CD14-positive monocyte (primary cell): Measurements from ENCODE around the gene SAP30. TPM values are rescaled to one million over a fixed set of nuclear protein-coding genes. Genes with fewer than 3 reads are reported as not detected.

Experiments used
- DNase-seq, 3 donors: peaks; one replicate each; pipeline ENCODE4 v3.0.0-alpha.2; 2011 to 2022
- H2AFZ ChIP-seq: 2 replicates; pipeline ENCODE4 v1.6.0; 2012; ENCODE audit warnings: mild to moderate bottlenecking, low read depth, low read length, inconsistent platforms; ENCODE audit not compliant: insufficient read depth, poor library complexity, severe bottlenecking
- H3K27ac ChIP-seq, 2 donors: 1 replicate in 1 of 2; 2 replicates in 1 of 2; pipeline ENCODE4 v1.5.1; 2012 to 2013; ENCODE audit warnings: low read length in 2 of 2, control low read depth in 1 of 2, inconsistent platforms in 1 of 2, low read depth in 1 of 2, mild to moderate bottlenecking in 1 of 2
- H3K27me3 ChIP-seq, 2 donors: one replicate each; pipeline versions ENCODE4 v1.6.0 to v1.6.1; 2011 to 2013; ENCODE audit warnings: low read length in 2 of 2; ENCODE audit not compliant: control insufficient read depth in 2 of 2, insufficient read depth in 2 of 2
- H3K36me3 ChIP-seq, 2 donors: replicated peaks in 1 of 2; 1 replicate in 1 of 2; 2 replicates in 1 of 2; pipeline versions ENCODE4 v1.5.1 to v1.6.1; 2012 to 2013; ENCODE audit warnings: low read length in 2 of 2, control low read depth in 1 of 2, inconsistent platforms in 1 of 2, mild to moderate bottlenecking in 1 of 2; ENCODE audit not compliant: insufficient read depth in 2 of 2, control insufficient read depth in 1 of 2
- H3K4me1 ChIP-seq, 2 donors: 1 replicate in 1 of 2; 2 replicates in 1 of 2; pipeline versions ENCODE4 v1.5.1 to v1.6.1; 2012 to 2013; ENCODE audit warnings: low read length in 2 of 2, control low read depth in 1 of 2, inconsistent platforms in 1 of 2, mild to moderate bottlenecking in 1 of 2, moderate library complexity in 1 of 2; ENCODE audit not compliant: insufficient read depth in 2 of 2, control insufficient read depth in 1 of 2
- H3K4me2 ChIP-seq: replicated peaks from 2 replicates; pipeline ENCODE3; 2012; ENCODE audit warnings: low read length, moderate library complexity, mild to moderate bottlenecking; ENCODE audit not compliant: poor library complexity, severe bottlenecking; ENCODE audit errors: extremely low read depth
- H3K4me3 ChIP-seq, 3 experiments: fragments of 200-600 bp in 1 of 3; sonication (generic) in 1 of 3; replicated peaks in 1 of 3; 1 replicate in 2 of 3; 2 replicates in 1 of 3; pipeline ENCODE4 v1.5.1; 2011 to 2013; ENCODE audit warnings: low read length in 3 of 3, mild to moderate bottlenecking in 3 of 3, control low read depth in 2 of 3, low read depth in 2 of 3, inconsistent platforms in 1 of 3, moderate library complexity in 1 of 3
- H3K79me2 ChIP-seq: 2 replicates; pipeline ENCODE4 v1.6.0; 2012; ENCODE audit warnings: mild to moderate bottlenecking, control low read depth, inconsistent platforms, low read length, moderate library complexity; ENCODE audit not compliant: insufficient read depth
- H3K9ac ChIP-seq: 2 replicates; pipeline ENCODE4 v1.6.0; 2017; ENCODE audit warnings: low read length, mild to moderate bottlenecking; ENCODE audit not compliant: insufficient read depth, poor library complexity, severe bottlenecking
- H3K9me3 ChIP-seq, 2 donors: replicated peaks in 1 of 2; 1 replicate in 1 of 2; 2 replicates in 1 of 2; pipeline versions ENCODE4 v1.5.1 to v1.6.1; 2012 to 2013; ENCODE audit warnings: low read length in 2 of 2, control low read depth in 1 of 2; ENCODE audit not compliant: control insufficient read depth in 1 of 2, insufficient read depth in 1 of 2
- H4K20me1 ChIP-seq: 2 replicates; pipeline ENCODE4 v1.6.0; 2012; ENCODE audit warnings: mild to moderate bottlenecking, low read length, control low read depth, moderate library complexity; ENCODE audit not compliant: insufficient read depth
- H3K27ac Mint-ChIP-seq, 7 donors: one replicate each; pipeline ENCODE4 v1.8.0; 2020; ENCODE audit warnings: mild to moderate bottlenecking in 7 of 7, mixed read lengths in 7 of 7, moderate library complexity in 6 of 7, inconsistent platforms in 2 of 7
- H3K27me3 Mint-ChIP-seq, 3 donors: one replicate each; pipeline ENCODE4 v1.8.0; 2021 to 2022; ENCODE audit warnings: low read depth in 3 of 3, mild to moderate bottlenecking in 3 of 3, mixed read lengths in 3 of 3, moderate library complexity in 3 of 3, inconsistent platforms in 1 of 3
- H3K36me3 Mint-ChIP-seq, 2 donors: one replicate each; pipeline ENCODE4 v1.8.0; 2020; ENCODE audit warnings: mixed read lengths in 2 of 2, inconsistent platforms in 1 of 2, mild to moderate bottlenecking in 1 of 2
- H3K4me1 Mint-ChIP-seq: one replicate; pipeline ENCODE4 v1.8.0; 2020; ENCODE audit warnings: mild to moderate bottlenecking, mixed read lengths
- H3K4me3 Mint-ChIP-seq, 2 donors: one replicate each; pipeline ENCODE4 v1.8.0; 2020; ENCODE audit warnings: mild to moderate bottlenecking in 2 of 2, mixed read lengths in 2 of 2, moderate library complexity in 1 of 2
- H3K9me3 Mint-ChIP-seq, 7 donors: one replicate each; pipeline ENCODE4 v1.8.0; 2020 to 2022; ENCODE audit warnings: mixed read lengths in 7 of 7, mild to moderate bottlenecking in 6 of 7, moderate library complexity in 6 of 7, inconsistent platforms in 2 of 7
- WGBS: methylation state at CpG from one replicate; pipeline ENCODE4 v1.1.5; 2013; ENCODE audit warnings: missing lambda C conversion rate; ENCODE audit not compliant: insufficient coverage; 5-methylcytosine and 5-hydroxymethylcytosine counted together
- intact Hi-C, 2 donors: fragments of 100-400 bp; cut with micrococcal nuclease; formaldehyde crosslinking; loops; one replicate each; pipeline versions ENCODE4 v1.15.0 to v1.15.1; 2023
- polyA plus RNA-seq, 3 donors: library from polyadenylated mRNA; depleted of rRNA in 1 of 3; unstranded in 2 of 3; stranded (reverse) in 1 of 3; fragments of 300-500 nt in 2 of 3; fragments of >200 nt in 1 of 3; fragmentation: Illumina TruSeq in 2 of 3; gene quantifications; 1 replicate in 2 of 3; 2 replicates in 1 of 3; pipeline ENCODE4 v1.2.3, GENCODE V29; 2012 to 2021
- TF ChIP-seq, protein P1 (sequence below): fragments of 200-600 bp; IDR thresholded peaks from one replicate; pipeline ENCODE4 v1.8.0; 2022; ENCODE audit warnings: antibody characterized with exemption, mild to moderate bottlenecking

The SAP30 gene
- polyA plus RNA-seq, 3 donors: 16.5 to 32.2 (median 21.8) TPM

GRCh38 chr4:173334891-173335752 is 35.6 kb upstream of the SAP30 start:
- H3K4me3 ChIP-seq: peak overlapping the region; percentile 86 to 100 (median 98)

DNA sequence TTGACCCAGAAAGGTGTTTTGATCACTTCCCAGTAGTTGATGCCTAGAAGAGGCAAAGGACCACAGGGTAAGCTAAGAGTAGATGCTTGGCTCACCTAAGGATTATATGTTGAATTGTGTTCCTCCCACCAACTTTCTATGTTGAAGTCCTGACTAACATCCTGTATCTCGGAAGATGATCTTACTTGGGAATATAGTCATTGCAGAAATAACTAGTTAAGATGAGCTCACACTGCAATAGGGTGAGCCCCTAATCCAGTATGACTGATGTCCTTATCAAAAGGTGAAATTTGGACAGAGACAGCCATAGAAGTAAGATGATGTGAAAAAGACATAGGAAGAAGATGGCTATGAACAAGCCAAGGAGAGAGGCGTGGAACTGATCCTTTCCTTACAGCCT is 33.3 kb upstream of the SAP30 start:
- no peak overlapping the region for H3K9ac ChIP-seq
- Mint-ChIP-seq H3K4me3 (no peak overlapping the region), H3K27me3 (peaks cover 1 to 4% (median 2%) of the 10 kb centered on the region in 3 donors), H3K27ac (no peak overlapping the region), H3K4me1 (peaks cover 19% of the 10 kb centered on the region), H3K9me3 (no peaks in the 10 kb centered on the region), H3K36me3 (peaks cover 0 to 4% of the 10 kb centered on the region in 2 donors)
- H3K27ac ChIP-seq: no peak overlapping the region
- no peak overlapping the region for H3K4me3 ChIP-seq
- H3K36me3 ChIP-seq: no peaks in the 10 kb centered on the region
- WGBS: 100% methylated on average over 1 of the region's 2 CpGs
- DNase-seq: no peak
- H3K9me3 ChIP-seq: no peaks in the 10 kb centered on the region
- H3K4me2 ChIP-seq: no peak overlapping the region
- H3K79me2 ChIP-seq: peaks cover 47% of the 10 kb centered on the region
- intact Hi-C loops: loop anchor here in 1 of 2 donors (10.0 kb wide), 1 partner anchor 157 kb away; no protein-coding TSS in a partner anchor
- H2AFZ ChIP-seq: no peak overlapping the region
- H3K27me3 ChIP-seq: no peaks in the 10 kb centered on the region
- peaks cover 13 to 21% of the 10 kb centered on the region in 2 donors for H3K4me1 ChIP-seq
- TF ChIP-seq, protein P1, sequence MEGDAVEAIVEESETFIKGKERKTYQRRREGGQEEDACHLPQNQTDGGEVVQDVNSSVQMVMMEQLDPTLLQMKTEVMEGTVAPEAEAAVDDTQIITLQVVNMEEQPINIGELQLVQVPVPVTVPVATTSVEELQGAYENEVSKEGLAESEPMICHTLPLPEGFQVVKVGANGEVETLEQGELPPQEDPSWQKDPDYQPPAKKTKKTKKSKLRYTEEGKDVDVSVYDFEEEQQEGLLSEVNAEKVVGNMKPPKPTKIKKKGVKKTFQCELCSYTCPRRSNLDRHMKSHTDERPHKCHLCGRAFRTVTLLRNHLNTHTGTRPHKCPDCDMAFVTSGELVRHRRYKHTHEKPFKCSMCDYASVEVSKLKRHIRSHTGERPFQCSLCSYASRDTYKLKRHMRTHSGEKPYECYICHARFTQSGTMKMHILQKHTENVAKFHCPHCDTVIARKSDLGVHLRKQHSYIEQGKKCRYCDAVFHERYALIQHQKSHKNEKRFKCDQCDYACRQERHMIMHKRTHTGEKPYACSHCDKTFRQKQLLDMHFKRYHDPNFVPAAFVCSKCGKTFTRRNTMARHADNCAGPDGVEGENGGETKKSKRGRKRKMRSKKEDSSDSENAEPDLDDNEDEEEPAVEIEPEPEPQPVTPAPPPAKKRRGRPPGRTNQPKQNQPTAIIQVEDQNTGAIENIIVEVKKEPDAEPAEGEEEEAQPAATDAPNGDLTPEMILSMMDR: no peak
- H4K20me1 ChIP-seq: peaks cover 10% of the 10 kb centered on the region

More at GRCh38 chr4:173334891-173335752, 35.6 kb upstream of the SAP30 start:
- H3K4me2 ChIP-seq: peak overlapping the region; percentile 96
- H3K36me3 ChIP-seq: peaks cover 14% of the 10 kb centered on the region in 2 donors
- Mint-ChIP-seq H3K9me3 (no peaks in the 10 kb centered on the region), H3K36me3 (peaks cover 8 to 19% of the 10 kb centered on the region in 2 donors), H3K27me3 (peaks cover 0 to 4% (median 1%) of the 10 kb centered on the region in 3 donors), H3K4me3 (peak overlapping the region; percentile 96 to 97), H3K27ac (peak overlapping the region; percentile 93 to 98 (median 96)), H3K4me1 (peaks cover 33% of the 10 kb centered on the region)
- H3K27ac ChIP-seq: peak overlapping the region; percentile 94 to 97
- TF ChIP-seq, protein P1: no peak
- peaks cover 26 to 45% of the 10 kb centered on the region in 2 donors for H3K4me1 ChIP-seq
- H3K27me3 ChIP-seq: no peaks in the 10 kb centered on the region
- 0% methylated on average over 26 of the region's 52 CpGs for WGBS
- H2AFZ ChIP-seq: peak overlapping the region; percentile 96
- H3K79me2 ChIP-seq: peaks cover 70% of the 10 kb centered on the region
- intact Hi-C loops: loop anchor here (1.0 to 10.0 kb wide), 4 partner anchors 35 to 160 kb away; partner anchors contain the start of gene SAP30 (in 2 of the 2)
- no peaks in the 10 kb centered on the region for H3K9me3 ChIP-seq
- H3K9ac ChIP-seq: peak overlapping the region; percentile 65
- DNase-seq: peak; percentile 22 to 71 (median 62)
- H4K20me1 ChIP-seq: peaks cover 32% of the 10 kb centered on the region
